GM12878 (cell line): ENCODE measurements around the gene CAPN7. TPM values are rescaled to one million over a fixed set of nuclear protein-coding genes. Genes with fewer than 3 reads are reported as not detected.

Source experiments
- ATAC-seq: fragments of 200-7000 bp; cut with Tn5 transposase; 3 replicates; pipeline ENCODE4 v1.9.1; 2020; ENCODE audit warnings: mild to moderate bottlenecking, moderate library complexity
- BruUV-seq: library from RNA; stranded (reverse); fragments of 400-500 nt; replicated peaks from 2 replicates; lab custom pipeline; 2021; lab: Mats Ljungman, UMichigan
- CTCF ChIA-PET: fragments of 300-600 bp; sonication (Branson Sonifier 250); formaldehyde crosslinking; extraction: SDS; loops from one replicate; lab custom pipeline; 2021; ENCODE audit warnings: inconsistent platforms; lab: Yijun Ruan, JAX
- POLR2A ChIA-PET: fragments of 350-600 bp; formaldehyde crosslinking; extraction: SDS; loops from one replicate; lab custom pipeline; 2021; ENCODE audit warnings: inconsistent platforms; lab: Charles Lee
- RAD21 ChIA-PET: fragments of 300-600 bp; sonication (Branson Sonifier 250); formaldehyde crosslinking; loops from one replicate; lab custom pipeline; 2023; ENCODE audit warnings: antibody characterized with exemption; ENCODE audit not compliant: unreplicated experiment; lab: Charles Lee
- SMC1A ChIA-PET: fragments of 300-600 bp; sonication (Branson Sonifier 250); formaldehyde crosslinking; loops from one replicate; lab custom pipeline; 2023; ENCODE audit not compliant: unreplicated experiment, uncharacterized antibody; lab: Charles Lee
- DNase-seq: peaks from one replicate; pipeline ENCODE4 v3.0.0-alpha.2; 2011; ENCODE audit warnings: low read depth, low spot score
- FAIRE-seq: peaks from 3 replicates; lab custom pipeline; 2011; peaks lifted over from hg19 to GRCh38; lab: Jason Lieb, UNC
- H2AFZ ChIP-seq: 2 replicates; pipeline ENCODE4 v1.6.0; 2011; ENCODE audit warnings: low read depth, low read length, control low read depth; ENCODE audit not compliant: control insufficient read depth
- H3K27ac ChIP-seq: 2 replicates; pipeline ENCODE4 v1.5.1; 2011; ENCODE audit warnings: control low read depth; ENCODE audit not compliant: control insufficient read depth, insufficient read depth
- H3K27me3 ChIP-seq, 2 experiments: replicated peaks in 1 of 2; 2 replicates each; pipeline versions ENCODE4 v1.6.0 to v1.6.1; 2011; ENCODE audit warnings: low read length in 1 of 2; ENCODE audit not compliant: control insufficient read depth in 2 of 2, insufficient read depth in 2 of 2
- H3K36me3 ChIP-seq, 2 experiments: 2 replicates each; pipeline ENCODE4 v1.5.1; 2011; ENCODE audit warnings: low read length in 1 of 2; ENCODE audit not compliant: control insufficient read depth in 2 of 2, insufficient read depth in 2 of 2
- H3K4me1 ChIP-seq: 2 replicates; pipeline ENCODE4 v1.6.1; 2011; ENCODE audit warnings: mild to moderate bottlenecking, low read length, moderate library complexity, mixed read lengths; ENCODE audit not compliant: control insufficient read depth, insufficient read depth
- H3K4me2 ChIP-seq: 2 replicates; pipeline ENCODE4 v1.6.0; 2011; ENCODE audit warnings: control low read depth; ENCODE audit not compliant: control insufficient read depth, insufficient read depth
- H3K4me3 ChIP-seq: fragments of 200-600 bp; sonication (generic); 2 replicates; pipeline ENCODE4 v1.5.1; 2016
- H3K79me2 ChIP-seq: 2 replicates; pipeline ENCODE4 v1.6.0; 2011; ENCODE audit warnings: low read length; ENCODE audit not compliant: control insufficient read depth, insufficient read depth
- H3K9ac ChIP-seq: 2 replicates; pipeline ENCODE4 v1.8.0; 2011; ENCODE audit warnings: low read length, control low read depth, mixed read lengths; ENCODE audit not compliant: control insufficient read depth, insufficient read depth
- H3K9me3 ChIP-seq: replicated peaks from 3 replicates; pipeline ENCODE4 v1.5.1; 2011; ENCODE audit warnings: mild to moderate bottlenecking, low read length; ENCODE audit not compliant: control insufficient read depth, insufficient read depth
- H4K20me1 ChIP-seq: 2 replicates; pipeline ENCODE4 v1.6.0; 2011; ENCODE audit not compliant: control insufficient read depth, insufficient read depth
- CBFB ChIP-seq: IDR thresholded peaks from 2 replicates; pipeline ENCODE4 v1.6.1; 2016; ENCODE audit warnings: antibody characterized with exemption, low read depth
- FOXM1 ChIP-seq: IDR thresholded peaks from 2 replicates; pipeline ENCODE4 v1.6.1; 2012; ENCODE audit warnings: low read depth, mild to moderate bottlenecking, inconsistent platforms, low read length, moderate library complexity
- ZZZ3 ChIP-seq: IDR thresholded peaks from 2 replicates; pipeline ENCODE4 v1.6.1; 2011; ENCODE audit warnings: low read depth; ENCODE audit not compliant: control insufficient read depth, insufficient read length
- in situ Hi-C: fragments of 300-500 bp; cut with MboI; formaldehyde crosslinking; loops from 9 replicates; pipeline ENCODE4 v1.14.3; 2018; ENCODE audit warnings: mixed read lengths
- intact Hi-C: fragments of 100-400 bp; cut with micrococcal nuclease; formaldehyde crosslinking; loops from one replicate; pipeline ENCODE4 v1.14.2; 2022; ENCODE audit not compliant: unreplicated experiment
- polyA plus RNA-seq, 11 experiments: library from polyadenylated mRNA; depleted of rRNA in 4 of 11; unstranded in 6 of 11; stranded (reverse) in 5 of 11; fragments of >200 nt; fragmentation: Nextera tagmentation in 4 of 11; fragmentation: Illumina TruSeq in 1 of 11; extraction: Ambion mirVana in 4 of 11; extraction: Trizol in 1 of 11; gene quantifications; 1 replicate in 1 of 11; 2 replicates in 10 of 11; pipeline versions ENCODE4 v1.2.1 to v1.2.3, GENCODE V29; 2011 to 2016; ENCODE audit warnings: inconsistent platforms in 2 of 11, missing spikeins in 2 of 11, low read depth in 1 of 11
- total RNA-seq, 4 experiments: library from RNA; depleted of rRNA in 3 of 4; stranded (reverse); fragments of >200 nt in 3 of 4; fragmentation: Illumina TruSeq in 1 of 4; extraction: Trizol in 1 of 4; gene quantifications; 2 replicates each; pipeline versions ENCODE4 v1.2.1 to v1.2.3, GENCODE V29; 2013 to 2021
- TF ChIP-seq, protein P1 (sequence below): fragments of 150-350 bp; IDR thresholded peaks from 2 replicates; pipeline ENCODE4 v1.6.1; 2016; ENCODE audit warnings: low read depth, low read length
- TF ChIP-seq, protein P2 (sequence below): IDR thresholded peaks from 2 replicates; pipeline ENCODE4 v1.6.1; 2011; ENCODE audit warnings: low read depth, low read length, improper control_type of control experiment, borderline replicate concordance
- TF ChIP-seq, protein P3 (sequence below): IDR thresholded peaks from 2 replicates; pipeline ENCODE4 v1.6.1; 2011; ENCODE audit warnings: mild to moderate bottlenecking, low read depth, low read length, moderate library complexity; ENCODE audit not compliant: insufficient replicate concordance
- TF ChIP-seq, protein P4 (sequence below): fragments of 450-650 bp; IDR thresholded peaks from 2 replicates; pipeline ENCODE4 v1.6.1; 2017; ENCODE audit warnings: antibody characterized with exemption, mild to moderate bottlenecking, moderate library complexity

CAPN7 gene
- total and polyA plus RNA-seq, 10 of the 15 experiments (the other 5 are each of a cell fraction or from before 2014, with no cell fraction given), result 5.3 to 27.0 (median 18.2) TPM

DNA sequence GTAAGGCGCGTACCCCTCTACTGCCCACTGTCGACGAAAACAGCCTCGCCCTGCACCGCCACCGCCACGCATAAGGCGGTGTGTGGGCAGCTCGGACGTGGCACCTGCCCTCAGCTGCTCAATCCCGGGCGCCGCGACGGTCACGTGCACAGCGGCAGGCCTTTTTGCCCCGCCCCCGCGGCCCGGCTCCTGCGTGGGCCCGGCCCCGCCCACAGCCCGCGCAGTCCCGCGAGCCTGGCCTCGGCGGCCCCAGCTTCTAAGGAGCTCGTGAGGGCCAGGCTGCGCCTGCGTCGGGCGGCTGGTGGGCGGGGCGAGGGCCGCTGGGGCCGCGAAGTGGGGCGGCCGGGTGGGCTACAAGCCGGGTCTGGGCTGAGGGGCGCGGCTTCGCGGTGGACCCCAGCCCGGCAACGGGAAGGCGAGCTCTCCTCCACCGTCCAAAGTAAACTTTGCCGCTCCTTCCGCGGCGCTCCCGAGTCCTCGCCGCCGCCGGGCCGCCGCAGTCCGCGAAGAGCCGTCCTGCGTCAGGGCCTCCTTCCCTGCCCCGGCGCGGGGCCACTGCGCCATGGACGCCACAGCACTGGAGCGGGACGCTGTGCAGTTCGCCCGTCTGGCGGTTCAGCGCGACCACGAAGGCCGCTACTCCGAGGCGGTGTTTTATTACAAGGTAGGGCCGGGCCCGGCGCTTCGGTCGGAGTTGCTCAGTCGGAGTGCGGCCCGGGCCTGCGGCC, at the start of gene CAPN7 (continued):
- TF ChIP-seq, protein P1, sequence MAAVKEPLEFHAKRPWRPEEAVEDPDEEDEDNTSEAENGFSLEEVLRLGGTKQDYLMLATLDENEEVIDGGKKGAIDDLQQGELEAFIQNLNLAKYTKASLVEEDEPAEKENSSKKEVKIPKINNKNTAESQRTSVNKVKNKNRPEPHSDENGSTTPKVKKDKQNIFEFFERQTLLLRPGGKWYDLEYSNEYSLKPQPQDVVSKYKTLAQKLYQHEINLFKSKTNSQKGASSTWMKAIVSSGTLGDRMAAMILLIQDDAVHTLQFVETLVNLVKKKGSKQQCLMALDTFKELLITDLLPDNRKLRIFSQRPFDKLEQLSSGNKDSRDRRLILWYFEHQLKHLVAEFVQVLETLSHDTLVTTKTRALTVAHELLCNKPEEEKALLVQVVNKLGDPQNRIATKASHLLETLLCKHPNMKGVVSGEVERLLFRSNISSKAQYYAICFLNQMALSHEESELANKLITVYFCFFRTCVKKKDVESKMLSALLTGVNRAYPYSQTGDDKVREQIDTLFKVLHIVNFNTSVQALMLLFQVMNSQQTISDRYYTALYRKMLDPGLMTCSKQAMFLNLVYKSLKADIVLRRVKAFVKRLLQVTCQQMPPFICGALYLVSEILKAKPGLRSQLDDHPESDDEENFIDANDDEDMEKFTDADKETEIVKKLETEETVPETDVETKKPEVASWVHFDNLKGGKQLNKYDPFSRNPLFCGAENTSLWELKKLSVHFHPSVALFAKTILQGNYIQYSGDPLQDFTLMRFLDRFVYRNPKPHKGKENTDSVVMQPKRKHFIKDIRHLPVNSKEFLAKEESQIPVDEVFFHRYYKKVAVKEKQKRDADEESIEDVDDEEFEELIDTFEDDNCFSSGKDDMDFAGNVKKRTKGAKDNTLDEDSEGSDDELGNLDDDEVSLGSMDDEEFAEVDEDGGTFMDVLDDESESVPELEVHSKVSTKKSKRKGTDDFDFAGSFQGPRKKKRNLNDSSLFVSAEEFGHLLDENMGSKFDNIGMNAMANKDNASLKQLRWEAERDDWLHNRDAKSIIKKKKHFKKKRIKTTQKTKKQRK, result no peak
- TF ChIP-seq, protein P2, sequence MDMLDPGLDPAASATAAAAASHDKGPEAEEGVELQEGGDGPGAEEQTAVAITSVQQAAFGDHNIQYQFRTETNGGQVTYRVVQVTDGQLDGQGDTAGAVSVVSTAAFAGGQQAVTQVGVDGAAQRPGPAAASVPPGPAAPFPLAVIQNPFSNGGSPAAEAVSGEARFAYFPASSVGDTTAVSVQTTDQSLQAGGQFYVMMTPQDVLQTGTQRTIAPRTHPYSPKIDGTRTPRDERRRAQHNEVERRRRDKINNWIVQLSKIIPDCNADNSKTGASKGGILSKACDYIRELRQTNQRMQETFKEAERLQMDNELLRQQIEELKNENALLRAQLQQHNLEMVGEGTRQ, result peak; percentile 88
- TF ChIP-seq ZZZ3 (no peak), CBFB (0 out of 2 replicates have a peak, but pooled peaks have one; percentile 30)

DNA sequence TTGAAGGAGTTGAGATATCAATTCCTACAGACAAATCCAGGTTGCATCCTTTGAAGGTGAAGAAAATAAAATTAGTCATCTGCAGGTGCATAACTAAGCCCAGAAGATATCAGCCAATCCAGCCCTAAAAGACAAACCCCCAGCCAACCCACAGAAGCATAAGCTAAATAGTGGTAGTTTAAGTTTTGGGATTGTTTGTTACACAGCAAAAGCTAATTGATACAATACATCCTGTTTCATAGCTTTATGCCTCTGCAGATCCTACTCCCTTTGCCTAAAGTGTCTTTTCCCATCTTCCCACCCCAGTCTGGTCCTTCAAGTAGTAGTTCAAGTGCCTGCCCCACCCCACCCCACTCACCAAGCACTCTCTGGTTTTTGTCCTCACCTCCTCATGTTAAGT, 48.6 kb upstream of the CAPN7 start:
- Histone ChIP-seq H3K4me1 (no peaks in the 10 kb centered on the region), H3K36me3 (no peaks in the 10 kb centered on the region), H2AFZ (no peak overlapping the region), H3K4me2 (no peak overlapping the region), H3K4me3 (no peak overlapping the region), H3K9me3 (peaks cover 4% of the 10 kb centered on the region; the same call in 2 of the 3 replicates), H3K9ac (no peak overlapping the region), H4K20me1 (no peaks in the 10 kb centered on the region), H3K27me3 (peaks cover 0 to 8% of the 10 kb centered on the region in 2 experiments; a peak in 1 of 4 replicates), H3K27ac (no peak overlapping the region), H3K79me2 (no peaks in the 10 kb centered on the region)
- in situ Hi-C loops (no loop called here), intact Hi-C loops (no loop called here)
- ChIA-PET RAD21 (no interaction called here), CTCF (interaction anchor here (0.9 to 1.5 kb wide), 4 partner anchors 10 to 49 kb away, joined by 3 to 7 read pairs (median 3); no protein-coding TSS in a partner anchor), POLR2A (no interaction called here), SMC1A (interaction anchor here (0.8 to 1.4 kb wide), 3 partner anchors 13 to 52 kb away, joined by 3 to 5 read pairs (median 3); no protein-coding TSS in a partner anchor)
- no TSS peak for BruUV-seq
- ATAC-seq (no peak), FAIRE-seq (no peak), DNase-seq (no peak)
- no peak for TF ChIP-seq FOXM1
- TF ChIP-seq, protein P3, sequence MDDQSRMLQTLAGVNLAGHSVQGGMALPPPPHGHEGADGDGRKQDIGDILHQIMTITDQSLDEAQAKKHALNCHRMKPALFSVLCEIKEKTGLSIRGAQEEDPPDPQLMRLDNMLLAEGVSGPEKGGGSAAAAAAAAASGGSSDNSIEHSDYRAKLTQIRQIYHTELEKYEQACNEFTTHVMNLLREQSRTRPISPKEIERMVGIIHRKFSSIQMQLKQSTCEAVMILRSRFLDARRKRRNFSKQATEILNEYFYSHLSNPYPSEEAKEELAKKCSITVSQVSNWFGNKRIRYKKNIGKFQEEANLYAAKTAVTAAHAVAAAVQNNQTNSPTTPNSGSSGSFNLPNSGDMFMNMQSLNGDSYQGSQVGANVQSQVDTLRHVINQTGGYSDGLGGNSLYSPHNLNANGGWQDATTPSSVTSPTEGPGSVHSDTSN, result no peak
- TF ChIP-seq, protein P4, sequence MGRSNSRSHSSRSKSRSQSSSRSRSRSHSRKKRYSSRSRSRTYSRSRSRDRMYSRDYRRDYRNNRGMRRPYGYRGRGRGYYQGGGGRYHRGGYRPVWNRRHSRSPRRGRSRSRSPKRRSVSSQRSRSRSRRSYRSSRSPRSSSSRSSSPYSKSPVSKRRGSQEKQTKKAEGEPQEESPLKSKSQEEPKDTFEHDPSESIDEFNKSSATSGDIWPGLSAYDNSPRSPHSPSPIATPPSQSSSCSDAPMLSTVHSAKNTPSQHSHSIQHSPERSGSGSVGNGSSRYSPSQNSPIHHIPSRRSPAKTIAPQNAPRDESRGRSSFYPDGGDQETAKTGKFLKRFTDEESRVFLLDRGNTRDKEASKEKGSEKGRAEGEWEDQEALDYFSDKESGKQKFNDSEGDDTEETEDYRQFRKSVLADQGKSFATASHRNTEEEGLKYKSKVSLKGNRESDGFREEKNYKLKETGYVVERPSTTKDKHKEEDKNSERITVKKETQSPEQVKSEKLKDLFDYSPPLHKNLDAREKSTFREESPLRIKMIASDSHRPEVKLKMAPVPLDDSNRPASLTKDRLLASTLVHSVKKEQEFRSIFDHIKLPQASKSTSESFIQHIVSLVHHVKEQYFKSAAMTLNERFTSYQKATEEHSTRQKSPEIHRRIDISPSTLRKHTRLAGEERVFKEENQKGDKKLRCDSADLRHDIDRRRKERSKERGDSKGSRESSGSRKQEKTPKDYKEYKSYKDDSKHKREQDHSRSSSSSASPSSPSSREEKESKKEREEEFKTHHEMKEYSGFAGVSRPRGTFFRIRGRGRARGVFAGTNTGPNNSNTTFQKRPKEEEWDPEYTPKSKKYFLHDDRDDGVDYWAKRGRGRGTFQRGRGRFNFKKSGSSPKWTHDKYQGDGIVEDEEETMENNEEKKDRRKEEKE, result no peak
